ENCODE results near the gene GPC6.
"Not testable (repeated sequence)": the region's sequence is repeated elsewhere in the genome, so short reads cannot be mapped to it uniquely, and the experiment has no call there.

The GPC6 gene

DNA sequence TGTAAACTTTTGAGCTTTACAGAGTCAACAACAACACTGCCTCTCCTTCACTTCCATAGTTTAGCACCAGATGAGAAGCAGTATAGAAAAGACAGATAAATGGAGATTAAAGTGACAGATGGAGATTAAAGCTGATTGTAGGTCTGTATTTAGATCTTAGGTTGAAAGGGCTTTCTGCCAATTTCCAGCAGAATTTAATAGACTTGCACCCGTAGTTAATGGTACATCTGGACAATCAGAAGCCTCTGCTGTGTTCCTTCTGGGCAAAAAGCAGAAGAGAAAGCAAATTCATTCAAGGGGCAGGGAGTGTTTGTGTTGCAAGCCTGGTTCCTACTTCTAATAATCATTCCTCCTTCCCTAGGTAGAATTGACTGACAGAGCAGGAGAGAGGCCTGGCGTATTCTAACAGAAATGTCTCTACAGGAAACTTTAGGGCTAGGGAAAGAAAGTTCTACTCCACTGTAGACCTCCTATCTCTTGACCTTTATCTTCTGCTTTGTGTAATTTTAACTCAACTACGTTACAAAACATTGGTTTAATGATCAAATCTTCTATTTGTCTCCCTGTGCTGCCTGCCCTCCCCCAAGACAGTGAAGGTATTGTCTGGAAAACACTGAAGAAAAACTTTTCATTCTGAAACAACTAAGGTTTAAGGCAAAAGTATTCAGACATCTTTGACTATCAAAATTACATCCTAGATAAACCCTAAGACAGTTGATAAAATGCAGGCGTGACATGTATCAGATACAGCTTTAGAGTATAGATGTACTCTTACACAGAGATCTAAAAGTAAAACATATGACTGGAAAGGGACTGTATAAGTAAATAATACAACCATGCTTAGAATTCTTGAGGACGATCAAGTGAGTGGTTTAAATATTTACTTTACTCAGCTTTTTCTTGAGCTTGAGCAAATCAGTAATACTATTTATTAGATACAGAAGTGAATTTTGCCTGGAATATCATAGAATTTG lies 44.4 kb downstream of the GPC6 start:
- no peak for DNase-seq

DNA sequence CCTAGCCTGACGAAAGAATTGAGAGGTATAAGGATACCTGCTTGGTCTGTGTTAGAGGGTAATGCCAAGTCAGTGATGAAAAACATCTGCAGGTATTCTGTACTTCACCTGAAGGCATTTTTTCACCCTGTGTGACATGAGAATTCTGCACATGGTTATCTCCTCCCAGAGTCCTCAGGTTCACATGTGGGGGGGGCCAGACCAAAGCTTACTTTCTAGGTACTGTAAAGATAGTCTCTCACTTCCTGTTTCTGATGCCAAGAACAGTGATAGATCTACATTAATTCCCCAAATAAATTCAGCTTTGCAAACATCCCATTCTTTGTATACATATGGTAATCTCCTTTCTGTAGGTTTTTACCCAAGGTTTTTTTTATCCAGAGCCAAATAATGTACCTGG lies 53.4 kb downstream of the GPC6 start:
- DNase-seq: no peak

DNA sequence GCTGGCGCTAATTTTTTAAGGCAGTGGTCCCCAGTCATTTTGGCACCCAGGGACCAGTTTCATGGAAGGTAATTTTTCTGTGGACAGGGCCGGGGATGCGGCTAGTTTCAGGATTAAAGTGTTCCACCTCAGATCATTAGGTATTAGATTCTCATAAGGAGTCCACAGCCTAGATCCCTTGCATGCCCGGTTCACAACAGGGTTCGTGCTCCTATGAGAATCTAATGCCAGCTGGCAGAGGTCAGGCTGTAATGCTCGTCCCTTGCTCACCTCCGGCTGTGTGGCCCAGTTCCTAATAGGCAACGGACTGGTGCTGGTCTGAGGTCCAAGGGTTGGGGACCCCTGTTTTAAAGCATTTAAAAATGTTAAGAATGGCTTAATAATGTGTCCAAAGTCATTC lies 54.1 kb downstream of the GPC6 start:
- no peak for DNase-seq

DNA sequence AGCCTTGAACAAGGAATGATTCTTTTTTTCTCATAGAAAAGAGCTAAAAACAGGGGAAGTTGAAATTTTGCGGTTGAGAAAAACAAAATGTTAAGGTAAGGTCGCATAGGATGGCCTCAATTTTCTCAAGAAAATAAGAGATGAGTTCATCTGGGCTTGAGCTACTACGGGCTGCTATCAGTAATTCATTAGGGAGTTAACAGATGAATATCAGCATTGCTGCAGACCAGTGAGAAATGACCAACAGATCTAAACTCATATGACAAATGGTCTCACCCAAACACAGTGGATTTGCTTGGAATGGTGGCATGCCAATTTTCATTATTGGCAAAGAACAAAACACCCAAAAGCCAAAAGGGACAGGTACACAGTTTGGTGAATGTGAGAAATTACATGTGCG lies 56.6 kb downstream of the GPC6 start:
- DNase-seq: no peak

DNA sequence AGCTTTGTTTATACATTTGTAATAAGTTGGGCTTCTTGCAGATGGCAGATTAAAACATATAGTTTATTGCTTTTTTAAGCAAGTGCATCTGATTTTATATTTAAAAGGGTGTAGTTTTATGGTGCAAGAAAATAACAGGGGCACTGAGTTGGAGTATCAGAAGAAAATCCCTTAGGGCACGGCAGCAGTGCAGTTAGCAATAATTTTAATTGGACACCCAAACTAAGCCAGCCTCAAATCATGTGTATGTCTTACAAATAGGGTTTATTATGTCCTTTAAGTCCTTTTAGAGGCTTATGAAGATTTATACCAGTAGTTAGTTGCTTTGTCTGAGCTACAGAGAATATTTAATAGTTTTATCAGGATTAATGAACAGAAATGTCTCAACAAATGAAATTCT lies 57.5 kb downstream of the GPC6 start:
- no peak for DNase-seq

DNA sequence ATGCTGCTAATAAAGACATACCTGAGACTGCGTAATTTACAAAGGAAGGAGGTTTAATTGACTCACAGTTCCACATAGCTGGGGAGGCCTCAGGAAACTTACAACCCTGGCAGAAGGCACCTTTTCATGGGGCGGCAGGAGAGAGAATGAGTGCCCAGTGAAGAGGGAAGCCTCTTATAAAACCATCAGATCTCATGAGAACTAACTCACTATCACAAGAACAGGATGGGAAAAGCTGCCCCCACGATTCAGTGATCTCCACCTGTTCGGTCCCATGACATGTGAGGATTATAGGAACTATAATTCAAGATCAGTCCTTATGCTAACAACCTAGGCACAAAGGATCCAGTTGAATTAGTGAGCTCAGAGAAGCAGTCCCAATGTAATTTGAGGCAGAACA lies 59.4 kb downstream of the GPC6 start:
- no peak for DNase-seq

DNA sequence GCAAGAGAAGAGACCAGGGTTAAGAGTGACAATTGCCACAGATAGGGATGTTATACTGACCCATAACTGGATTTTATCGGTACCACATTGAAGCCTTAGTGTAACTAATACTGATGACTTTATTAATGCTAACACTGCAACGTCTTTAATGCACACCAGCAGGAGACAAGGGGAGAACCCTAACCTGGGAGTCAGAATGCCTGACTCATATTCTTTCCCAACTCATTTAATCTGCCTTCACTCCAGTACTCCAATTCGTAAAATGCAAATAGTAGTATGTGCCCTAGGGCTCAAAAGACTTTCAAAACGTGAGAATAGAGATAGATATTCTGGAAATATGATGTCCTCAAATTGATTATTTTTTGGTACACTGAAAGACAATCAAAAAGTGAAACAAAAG lies 62.4 kb downstream of the GPC6 start:
- DNase-seq: no peak

DNA sequence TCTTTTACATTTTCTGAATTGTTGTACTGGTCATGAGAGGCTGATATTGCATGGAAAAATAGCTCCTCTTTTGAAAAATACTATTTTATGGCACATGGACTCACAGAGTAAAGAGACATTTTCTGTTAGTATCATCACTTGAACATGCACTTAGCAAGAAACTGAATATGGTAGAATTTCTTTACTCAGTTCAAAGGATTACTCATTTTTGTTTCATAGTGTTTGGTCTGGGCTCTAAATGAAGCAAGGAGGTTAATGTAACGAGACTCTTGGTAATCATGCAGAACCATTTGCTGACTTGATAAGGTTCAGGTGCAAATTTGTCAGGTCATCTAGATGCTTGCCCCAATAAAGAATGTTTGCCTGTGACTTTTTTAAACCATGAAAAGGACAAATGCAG lies 63.2 kb downstream of the GPC6 start:
- DNase-seq: no peak

DNA sequence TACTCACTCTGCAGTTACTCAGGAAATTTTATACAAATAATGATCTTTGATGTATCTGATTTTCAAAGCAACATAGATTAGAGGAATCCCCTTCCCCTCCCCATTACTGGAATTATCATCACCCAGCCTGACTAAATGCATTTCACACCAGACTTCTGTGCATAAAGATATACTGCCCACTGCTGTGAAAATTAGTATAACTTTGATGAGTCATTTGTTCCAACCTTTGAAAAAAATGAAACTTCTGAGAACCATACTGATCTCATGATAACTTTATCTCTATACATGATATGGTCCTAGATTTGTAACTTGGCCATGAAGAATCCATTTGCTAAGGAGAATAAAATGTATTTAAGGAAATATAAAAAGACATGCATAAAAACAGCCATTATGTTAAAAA lies 63.9 kb downstream of the GPC6 start:
- no peak for DNase-seq

DNA sequence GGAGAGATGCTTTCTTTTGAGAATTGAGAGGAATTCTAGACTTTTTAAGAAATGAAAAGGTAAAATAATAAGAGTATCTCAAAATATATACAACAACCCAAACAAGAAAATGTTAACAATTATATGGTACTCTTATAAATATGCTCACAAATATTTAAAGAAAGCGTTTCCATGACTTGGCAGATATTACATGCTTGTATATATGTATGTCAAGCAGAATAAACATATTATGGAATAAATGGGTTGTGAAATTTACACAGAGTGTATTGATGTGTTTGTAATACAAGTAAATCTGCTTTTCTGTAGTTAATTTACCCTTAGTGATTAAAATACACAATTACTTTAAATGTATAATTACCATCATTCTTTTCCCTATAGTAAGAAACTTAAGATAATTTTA lies 65.8 kb downstream of the GPC6 start:
- no peak for DNase-seq

DNA sequence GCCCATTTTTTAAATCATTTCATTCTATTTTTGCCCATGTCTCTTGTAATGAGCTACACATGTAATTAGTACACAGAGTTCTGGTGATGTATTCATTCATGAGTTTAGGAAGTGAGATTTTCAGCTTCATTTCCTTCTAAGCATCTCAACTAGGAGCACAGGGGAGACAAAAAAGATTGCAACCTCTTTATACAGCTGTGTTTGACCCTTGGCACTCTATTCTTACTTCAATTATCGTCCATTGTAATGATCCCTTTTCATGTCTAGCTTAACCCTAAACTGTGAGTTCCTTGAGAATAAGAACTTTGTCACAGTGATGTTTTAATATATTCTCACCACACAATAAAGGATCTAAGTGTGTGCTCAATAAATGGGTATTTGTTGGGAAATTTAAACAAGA lies 67.1 kb downstream of the GPC6 start:
- no peak for DNase-seq

DNA sequence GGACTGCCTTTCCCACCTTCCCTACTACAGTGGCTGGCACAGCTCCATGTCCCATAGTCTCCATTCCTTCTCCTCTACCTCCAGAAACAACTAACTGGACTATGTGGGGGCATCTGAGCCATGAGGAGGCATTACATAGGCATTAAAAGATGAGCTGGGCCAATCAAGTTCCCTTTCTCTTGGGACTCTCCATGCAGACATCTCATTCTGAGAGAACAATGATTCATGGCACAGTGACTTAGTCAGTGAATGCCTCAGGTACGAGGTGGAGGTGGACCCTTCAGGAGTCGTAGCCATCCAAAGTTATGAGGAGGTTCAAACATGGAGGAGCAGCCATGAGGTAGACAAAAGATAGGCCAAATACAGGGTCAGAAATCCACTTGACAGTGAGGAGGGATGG lies 70.0 kb downstream of the GPC6 start:
- no peak for DNase-seq

DNA sequence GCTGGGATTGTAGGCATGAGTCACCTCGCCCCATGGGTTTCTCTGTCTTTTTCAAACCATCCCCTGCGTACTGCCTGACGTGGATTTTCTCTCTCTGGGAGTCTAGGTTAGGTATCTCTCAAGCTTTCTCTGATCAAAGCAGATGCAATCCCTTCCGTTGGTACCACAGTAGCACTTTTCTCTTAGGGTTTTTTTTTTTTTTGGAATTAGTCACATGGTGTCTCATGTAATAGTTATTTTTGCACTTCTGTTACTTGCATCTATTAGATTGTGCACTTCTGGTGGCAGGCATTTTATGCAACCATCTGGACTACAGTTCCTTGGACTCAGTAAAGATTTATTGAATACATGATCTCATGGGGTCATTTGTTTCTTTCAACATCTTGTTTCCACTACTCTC lies 72.1 kb downstream of the GPC6 start:
- no peak for DNase-seq

DNA sequence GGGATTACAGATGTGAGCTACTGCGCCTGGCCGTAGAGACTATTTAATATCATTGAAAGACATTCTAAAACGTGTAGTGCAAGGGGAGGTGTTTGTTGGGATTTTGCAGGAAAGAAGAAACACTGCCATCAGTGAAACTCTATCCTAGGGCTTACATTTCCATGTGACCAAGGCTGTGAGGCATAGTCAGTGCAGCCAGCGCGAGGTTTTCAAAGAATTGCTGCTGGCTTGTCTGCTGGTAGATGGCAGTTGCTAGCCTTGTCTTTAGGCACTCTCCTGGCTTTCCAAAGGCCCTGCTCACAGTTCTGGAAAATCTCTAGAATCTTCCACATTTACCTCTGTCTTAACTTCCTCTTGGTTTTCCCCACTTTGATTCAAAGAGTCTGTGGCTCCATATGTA lies 77.5 kb downstream of the GPC6 start:
- no peak for DNase-seq

DNA sequence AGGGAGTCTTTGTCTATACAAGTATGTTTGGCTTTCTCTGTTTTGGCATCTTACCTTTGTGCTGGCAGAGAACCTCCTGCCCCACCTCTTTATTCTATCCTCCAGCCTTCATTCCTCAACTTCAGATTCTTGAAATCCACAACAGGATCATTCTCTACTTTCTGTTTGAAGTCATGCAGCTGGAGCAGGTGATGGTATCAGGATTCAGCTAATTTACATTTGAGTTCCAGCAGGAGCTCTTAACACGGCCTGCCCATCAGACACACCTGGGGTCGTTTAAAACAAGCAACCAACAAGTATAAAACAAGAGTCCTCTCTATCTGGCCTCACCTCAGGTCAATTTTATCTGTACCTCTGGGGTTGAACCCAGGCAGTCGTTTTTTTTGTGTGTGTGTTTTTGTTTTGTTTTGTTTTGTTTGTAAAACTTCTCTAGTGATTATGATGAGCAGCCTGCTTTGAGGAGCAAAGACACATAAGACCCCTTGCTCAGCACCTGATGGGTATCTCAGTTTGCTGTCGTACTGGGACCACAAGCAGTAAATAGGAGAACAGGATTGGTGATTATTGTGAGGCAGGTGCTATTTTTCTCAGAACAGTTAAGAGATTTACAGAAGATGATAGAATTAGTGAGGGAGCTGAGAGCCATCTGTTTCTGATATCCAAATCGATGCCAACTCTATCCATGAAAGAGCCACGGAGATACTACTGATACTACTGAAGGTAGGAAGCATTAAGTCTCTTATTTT lies 78.4 kb downstream of the GPC6 start:
- DNase-seq: no peak

DNA sequence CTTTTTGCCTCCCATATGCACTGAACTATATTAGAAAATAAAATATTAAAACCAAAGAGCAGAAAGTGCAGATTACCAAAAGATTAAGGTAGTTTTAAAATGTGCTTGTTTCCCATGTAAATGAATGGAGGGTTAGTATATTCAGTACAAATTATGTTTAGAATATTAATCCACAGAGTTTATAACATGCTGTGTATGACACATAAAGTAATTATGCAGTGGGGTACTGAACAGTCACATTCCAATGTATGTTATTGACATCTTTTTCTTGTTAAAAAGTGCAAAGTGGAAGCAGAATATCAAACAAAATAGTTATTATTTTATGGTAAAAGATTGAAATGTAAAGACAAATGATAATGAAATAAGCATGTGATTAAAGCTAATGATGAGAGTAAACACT lies 79.3 kb downstream of the GPC6 start:
- DNase-seq: no peak

DNA sequence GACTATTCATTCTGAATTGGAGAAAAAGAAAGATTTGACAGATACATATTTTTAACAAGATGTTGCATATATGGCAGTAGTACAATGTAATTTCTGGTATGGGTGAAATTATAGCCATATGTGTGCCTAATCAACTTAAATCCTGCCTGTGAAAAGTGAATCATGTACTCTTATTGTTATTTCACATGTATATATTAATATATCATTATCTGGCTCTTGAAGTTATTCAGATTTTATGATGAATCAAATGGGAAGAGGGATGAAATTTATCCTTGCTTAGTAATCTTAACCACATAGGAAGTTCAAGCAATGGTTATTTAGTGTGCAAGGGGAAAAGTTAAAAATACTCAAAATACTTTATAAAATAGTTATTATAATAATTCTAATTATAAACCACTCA lies 80.5 kb downstream of the GPC6 start:
- no peak for DNase-seq

DNA sequence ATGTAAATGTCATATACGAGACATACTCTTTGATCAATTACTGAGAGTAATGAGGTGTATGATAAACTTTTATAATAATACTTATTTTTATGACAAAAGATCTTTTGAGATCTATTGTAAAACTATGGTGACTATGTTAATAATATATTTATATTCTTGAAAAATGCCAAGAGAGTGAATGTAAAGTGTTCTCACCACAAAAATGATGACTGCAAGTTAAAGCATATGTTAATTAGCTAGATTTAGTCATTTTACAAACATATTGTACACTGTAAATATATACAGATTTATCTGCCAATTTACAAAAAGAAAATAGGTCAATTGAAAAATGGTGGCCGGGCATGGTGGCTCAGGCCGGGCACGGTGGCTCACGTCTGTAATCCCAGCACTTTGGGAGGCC lies 81.0 kb downstream of the GPC6 start:
- no peak for DNase-seq

DNA sequence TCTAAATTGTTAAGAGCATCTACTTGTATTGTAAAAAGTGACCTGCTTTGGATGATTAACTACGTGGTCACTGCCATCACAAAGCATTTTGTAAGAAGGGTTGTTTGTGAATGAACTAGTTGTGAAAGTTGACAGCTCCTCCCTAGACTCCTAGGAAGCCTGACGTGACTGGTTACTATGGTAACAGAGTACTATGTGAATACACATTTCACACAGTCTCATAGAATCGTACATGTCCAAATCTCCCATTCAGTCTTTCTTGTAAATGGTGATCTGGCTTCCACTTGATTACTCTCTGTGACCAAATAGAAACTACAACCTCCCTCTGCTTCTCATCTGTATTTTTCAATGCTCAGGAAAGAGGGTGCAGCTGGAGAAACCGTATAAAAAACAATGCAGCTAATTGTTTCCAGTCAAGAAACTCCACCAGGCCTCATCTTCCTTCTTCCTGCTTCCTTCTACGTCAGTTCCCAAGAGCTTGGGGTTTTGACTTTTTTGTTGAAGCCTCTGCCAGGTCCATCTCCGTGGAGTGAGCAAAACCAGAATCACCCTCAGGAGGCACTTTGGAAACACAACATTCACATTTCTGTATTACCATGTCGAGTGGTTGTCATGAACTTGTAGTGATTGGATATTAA lies 83.4 kb downstream of the GPC6 start:
- DNase-seq: no peak

DNA sequence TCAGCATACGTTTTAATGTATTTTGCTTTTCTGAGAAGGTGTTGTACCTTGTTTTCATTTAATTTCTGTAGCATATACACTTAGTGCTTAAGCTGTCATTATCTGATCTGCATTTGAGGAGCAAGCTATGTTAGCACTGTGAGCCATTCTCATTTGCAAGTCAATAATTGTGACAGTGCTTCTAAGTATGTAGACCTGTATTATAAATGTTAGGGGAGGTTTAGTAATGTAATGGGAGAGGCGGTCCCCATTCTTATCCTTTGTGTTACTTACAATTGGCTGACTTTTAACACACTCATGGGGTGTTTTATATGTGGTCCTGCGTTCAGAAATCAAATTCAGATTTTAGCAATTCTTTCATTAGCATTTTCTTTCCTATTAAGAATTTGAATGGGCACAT lies 90.2 kb downstream of the GPC6 start:
- no peak for DNase-seq

DNA sequence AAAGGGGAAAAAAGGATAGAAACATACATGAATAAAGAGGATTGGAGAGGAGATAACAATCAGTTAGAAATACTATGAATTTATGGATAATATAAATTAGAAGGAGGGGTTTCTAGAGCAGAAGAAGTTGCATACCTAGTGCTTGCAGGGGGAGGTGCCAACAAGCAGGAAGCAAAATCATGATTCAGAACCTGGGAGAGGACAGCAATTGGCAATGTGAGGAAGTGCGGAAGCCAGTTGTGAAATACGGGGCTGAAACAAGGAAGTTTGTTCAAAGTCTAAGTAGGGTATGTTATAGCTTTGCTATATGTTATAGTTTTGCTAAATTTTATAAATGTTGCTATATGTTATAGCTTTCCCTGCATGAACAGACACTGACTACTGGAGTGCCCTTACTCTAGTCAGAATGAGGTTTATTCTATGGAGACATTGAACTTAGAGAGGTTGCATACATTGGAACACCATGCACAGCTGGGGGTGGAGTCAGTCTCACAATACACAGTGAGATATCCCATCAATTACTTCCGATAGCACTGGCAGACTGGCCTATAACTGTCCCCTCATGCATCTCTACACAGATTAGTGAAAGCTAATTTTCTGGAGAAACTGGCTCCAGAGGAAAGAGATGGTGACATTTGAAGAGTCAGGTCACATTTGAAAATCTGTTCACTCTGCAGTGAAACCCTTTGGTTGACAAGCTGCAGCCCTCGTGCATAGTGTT lies 92.1 kb downstream of the GPC6 start:
- DNase-seq: no peak

DNA sequence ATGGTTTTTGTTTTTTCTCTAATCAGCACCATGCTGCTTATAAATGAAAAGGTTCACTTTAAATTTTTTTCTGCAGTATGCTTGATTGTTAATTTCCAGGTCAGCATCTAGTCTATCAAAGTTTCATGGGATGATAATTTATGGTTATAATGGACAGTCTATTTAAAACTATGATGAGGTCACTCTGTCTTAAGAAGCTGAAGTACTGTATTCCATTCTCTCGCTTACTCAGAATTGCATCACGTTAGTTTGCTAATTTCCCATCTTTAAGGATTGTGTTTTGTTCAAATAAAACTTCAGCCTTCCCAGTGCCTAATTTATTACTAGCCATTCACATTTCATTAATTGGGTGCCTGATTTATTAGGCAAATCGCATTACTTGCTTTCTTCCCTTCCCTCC lies 94.3 kb downstream of the GPC6 start:
- no peak for DNase-seq

DNA sequence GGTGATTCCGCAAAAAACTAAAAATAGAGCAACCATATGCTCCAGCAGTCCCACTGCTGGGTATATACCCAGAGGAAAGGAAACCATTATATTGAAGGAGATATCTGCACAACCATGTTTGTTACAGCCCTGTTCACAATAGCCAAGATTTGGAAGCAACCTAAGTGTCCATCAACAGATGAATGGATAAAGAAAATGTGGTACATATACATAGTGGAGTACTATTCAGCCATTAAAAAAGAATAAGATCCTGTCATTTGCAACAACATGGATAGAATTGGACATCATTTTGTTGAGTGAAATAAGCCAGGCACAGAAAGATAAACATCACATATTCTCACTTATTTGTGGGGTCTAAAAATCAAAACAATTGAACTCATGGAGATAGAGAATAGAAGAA lies 97.3 kb downstream of the GPC6 start:
- not testable (repeated sequence) for DNase-seq

All from NCI-H1048 (cell line).